Measurements from ENCODE around the gene SDC1.
A peak's percentile ranks its signal among the peaks of the same experiment; 100 is the strongest.
"Not testable (repeated sequence)": the region's sequence is repeated elsewhere in the genome, so short reads cannot be mapped to it uniquely, and the experiment has no call there.

The SDC1 gene

GRCh38 chr2:20224716-20225293, at the start of gene SDC1:
SDC1 (minus strand) TSS chr2:20225130; CDS start chr2:20224867, 263 bp downstream.
- DNase-seq (ENCODE audit: low read depth in 2 of 2): no peak

GRCh38 chr2:20273042-20273441, 48.1 kb upstream of the SDC1 start:
- DNase-seq (ENCODE audit: low read depth in 2 of 2): no peak

DNA sequence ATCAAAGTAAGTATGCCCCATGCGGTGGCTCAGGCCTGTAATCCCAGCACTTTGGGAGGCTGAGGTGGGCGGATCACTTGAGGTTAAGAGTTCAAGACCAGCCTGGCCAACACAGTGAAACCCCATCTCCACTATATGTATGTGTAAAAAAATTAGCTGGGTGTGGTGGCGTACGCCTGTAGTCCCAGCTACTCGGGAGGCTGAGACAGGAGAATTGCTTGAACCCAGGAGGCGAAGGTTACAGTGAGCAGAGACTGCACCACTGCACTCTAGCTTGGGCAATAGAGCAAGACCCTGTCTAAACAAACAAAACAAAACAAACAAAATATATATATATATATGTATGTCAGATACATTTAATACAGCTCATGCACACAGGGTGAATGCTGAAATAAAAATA, 43.4 kb upstream of the SDC1 start:
- not testable (repeated sequence) for DNase-seq (ENCODE audit: low read depth in 2 of 2)

DNA sequence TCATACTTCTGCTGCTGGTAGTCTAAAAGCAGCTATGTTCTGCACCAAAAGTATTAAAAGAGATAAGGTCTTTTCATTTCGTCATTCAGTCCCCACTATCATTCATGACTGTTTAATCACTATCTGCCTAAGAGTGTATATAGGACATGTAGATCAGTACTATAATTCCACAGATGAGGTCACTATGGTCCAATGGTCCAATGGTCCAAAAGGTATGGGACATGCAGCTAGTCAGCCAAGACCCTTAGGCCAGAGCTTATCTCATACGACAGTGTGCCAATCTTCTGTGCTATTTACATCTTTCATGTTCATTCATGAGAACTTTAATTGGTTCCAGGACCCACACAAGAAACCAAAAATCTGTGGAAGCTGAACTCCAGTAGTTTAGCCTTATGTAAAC, 42.6 kb upstream of the SDC1 start:
- DNase-seq (ENCODE audit: low read depth in 2 of 2): no peak

DNA sequence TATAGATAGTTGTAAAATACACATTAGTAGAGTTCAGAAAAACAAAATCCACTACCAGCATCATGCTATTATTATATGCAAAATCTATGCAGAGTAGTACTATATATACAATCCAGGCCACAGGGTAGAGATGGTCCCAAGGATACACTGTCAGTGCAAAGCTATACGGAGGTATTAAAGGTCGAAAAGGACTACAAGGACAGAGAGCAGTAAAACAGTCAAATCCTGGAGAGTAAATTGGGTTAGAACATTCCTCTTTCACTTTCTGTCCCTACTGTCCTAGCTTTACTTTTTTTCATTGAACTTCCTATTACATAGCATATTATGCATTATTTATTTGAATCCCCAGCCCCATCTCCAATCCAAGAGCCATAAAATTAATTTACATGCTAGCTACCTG, 39.7 kb upstream of the SDC1 start:
- no peak for DNase-seq (ENCODE audit: low read depth in 2 of 2)

- no peak for DNase-seq (ENCODE audit: low read depth in 2 of 2)
These were observed 32.5 kb upstream of the SDC1 start for GRCh38 chr2:20257411-20257810.

DNA sequence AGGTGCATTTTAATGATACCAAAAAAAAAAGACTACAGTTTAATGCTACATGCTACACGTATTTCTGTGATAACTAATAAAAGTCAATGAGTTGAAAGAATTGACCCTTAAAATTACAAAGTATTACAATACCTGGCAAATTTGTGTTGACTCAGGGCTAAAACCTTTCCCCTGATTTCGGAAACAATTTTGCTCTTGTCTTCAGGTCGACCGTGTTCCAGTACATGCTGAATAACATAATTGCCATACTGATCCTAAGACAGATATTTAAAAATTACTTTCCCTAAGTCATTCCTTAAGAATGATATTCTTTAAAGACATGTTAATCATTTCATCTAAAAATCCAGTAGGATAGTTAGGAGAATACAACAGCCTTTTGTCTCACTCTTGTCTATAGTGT, 29.8 kb upstream of the SDC1 start:
- no peak for DNase-seq (ENCODE audit: low read depth in 2 of 2)

- DNase-seq (ENCODE audit: low read depth in 2 of 2): no peak
These were observed 25.5 kb upstream of the SDC1 start for GRCh38 chr2:20250436-20250835.

DNA sequence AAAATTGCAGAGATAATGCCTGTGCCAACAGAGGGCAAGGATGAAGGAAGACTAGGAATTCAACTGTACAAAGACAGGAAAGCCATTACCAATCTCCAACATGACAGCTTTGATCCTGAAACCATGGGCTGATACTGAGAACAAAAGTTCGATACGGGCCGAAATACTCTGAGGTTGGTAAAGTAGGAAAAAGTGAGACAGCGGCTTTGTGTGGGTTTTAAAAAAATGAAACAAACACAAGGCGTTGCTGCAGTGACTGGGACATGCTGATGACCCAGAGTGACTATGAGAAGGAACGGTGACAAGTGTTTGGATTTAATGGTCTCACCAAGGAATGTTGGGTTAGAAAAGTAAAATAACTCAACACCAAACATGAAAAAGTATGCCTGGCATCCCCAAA, 24.2 kb upstream of the SDC1 start:
- no peak for DNase-seq (ENCODE audit: low read depth in 2 of 2)

- no peak for DNase-seq (ENCODE audit: low read depth in 2 of 2)
These were observed 22.2 kb upstream of the SDC1 start for GRCh38 chr2:20247084-20247483.

- DNase-seq (ENCODE audit: low read depth in 2 of 2): not testable (repeated sequence)
These were observed 18.7 kb upstream of the SDC1 start for GRCh38 chr2:20243637-20244036.

- DNase-seq (ENCODE audit: low read depth in 2 of 2): no peak
These were observed 17.9 kb upstream of the SDC1 start for GRCh38 chr2:20242727-20243377.

DNA sequence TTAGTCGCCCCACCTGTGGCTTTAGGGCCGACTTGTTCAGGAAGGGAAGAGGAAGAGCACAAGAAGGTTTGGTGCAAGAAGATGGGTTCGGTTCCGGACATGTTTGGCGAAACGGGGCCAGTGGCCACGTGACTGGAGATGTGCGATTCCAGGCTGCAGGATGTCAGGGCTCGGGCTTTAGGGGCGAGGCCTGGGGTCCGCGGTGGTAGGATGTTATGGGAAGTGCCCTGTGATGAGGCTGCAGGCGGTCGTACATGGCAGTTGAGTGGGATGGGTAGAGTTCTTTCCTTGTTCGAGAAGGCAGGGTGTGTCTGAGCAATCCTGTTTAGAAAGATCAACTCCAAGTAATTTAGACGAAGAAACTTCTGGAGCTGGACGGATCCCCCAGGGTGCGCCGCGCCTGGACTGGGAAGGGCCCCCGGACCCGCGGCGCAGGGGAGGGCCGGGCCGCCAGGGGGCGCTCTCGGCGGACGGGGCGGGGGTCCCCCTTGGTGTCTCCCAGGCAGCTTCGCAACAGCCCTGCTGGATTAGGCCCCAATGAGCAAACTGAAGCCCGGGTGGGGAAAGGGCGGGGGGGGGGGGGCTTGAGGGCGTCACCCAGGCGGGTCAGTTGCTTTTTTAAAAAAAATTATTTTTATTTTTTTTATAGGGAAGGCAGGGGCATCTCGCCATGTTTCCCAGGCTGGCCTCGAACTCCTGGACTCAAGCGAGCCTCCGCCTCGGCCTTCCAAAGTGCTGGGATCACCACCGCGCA, 17.2 kb upstream of the SDC1 start:
- no peak for DNase-seq (ENCODE audit: low read depth in 2 of 2)

- DNase-seq (ENCODE audit: low read depth in 2 of 2): not testable (repeated sequence)
These were observed 15.4 kb upstream of the SDC1 start for GRCh38 chr2:20240291-20240690.

- DNase-seq (ENCODE audit: low read depth in 2 of 2): no peak
These were observed 11.6 kb upstream of the SDC1 start for GRCh38 chr2:20236496-20236895.

DNA sequence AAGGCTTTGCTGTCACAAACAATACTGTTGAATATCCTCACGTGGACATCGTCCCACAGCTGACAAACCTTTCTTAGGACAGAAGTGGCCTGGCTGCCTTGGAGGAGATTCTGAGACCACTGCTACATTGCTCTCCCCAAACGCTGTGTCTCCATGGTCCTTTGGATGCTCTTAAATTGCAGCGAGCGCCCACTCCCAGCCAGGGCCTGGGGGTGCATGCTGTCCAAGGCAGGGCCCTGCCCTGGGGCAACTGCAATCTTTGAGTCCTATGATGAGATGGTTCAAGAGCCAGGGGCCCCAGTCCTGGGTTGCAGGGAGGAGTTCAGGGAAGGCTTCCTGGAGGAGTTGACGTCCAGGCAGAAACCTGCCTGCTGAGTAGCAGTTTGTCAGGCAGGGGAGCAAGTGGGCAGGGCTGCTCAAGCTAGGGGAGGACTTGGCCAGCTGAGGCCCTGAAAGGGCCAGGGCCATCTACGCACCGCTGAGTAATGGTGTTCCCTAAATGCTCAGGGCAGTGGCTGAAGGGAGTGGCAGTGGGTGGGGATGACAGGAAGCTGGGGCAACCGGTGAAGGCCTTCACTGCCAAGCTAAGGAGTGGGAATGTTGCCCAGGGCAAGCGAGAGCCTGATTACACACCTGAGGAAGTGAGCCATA, 10.8 kb upstream of the SDC1 start:
- no peak for DNase-seq (ENCODE audit: low read depth in 2 of 2)

GRCh38 chr2:20234597-20234996, 9.7 kb upstream of the SDC1 start:
- not testable (repeated sequence) for DNase-seq (ENCODE audit: low read depth in 2 of 2)

- DNase-seq (ENCODE audit: low read depth in 2 of 2): no peak
These were observed 7.9 kb upstream of the SDC1 start for GRCh38 chr2:20232837-20233207.

- DNase-seq (ENCODE audit: low read depth in 2 of 2): no peak
These were observed 6.7 kb upstream of the SDC1 start for GRCh38 chr2:20231598-20232026.

GRCh38 chr2:20231159-20231558, 6.2 kb upstream of the SDC1 start:
- DNase-seq (ENCODE audit: low read depth in 2 of 2): no peak

GRCh38 chr2:20230114-20230425, 5.1 kb upstream of the SDC1 start:
- no peak for DNase-seq (ENCODE audit: low read depth in 2 of 2)

GRCh38 chr2:20229322-20230113, 4.6 kb upstream of the SDC1 start:
- peak; percentile 71 to 75 for DNase-seq (ENCODE audit: low read depth in 2 of 2)
